ENCODE results near the gene LRRC56. TPM values are rescaled to one million over a fixed set of nuclear protein-coding genes. Genes with fewer than 3 reads are reported as not detected.
A peak's percentile ranks its signal among the peaks of the same experiment; 100 is the strongest.

LRRC56 gene
- total and polyA plus RNA-seq, 2 donors (not counting 1 experiment from before 2014, with no cell fraction given), result 11.8 to 15.8 TPM

DNA sequence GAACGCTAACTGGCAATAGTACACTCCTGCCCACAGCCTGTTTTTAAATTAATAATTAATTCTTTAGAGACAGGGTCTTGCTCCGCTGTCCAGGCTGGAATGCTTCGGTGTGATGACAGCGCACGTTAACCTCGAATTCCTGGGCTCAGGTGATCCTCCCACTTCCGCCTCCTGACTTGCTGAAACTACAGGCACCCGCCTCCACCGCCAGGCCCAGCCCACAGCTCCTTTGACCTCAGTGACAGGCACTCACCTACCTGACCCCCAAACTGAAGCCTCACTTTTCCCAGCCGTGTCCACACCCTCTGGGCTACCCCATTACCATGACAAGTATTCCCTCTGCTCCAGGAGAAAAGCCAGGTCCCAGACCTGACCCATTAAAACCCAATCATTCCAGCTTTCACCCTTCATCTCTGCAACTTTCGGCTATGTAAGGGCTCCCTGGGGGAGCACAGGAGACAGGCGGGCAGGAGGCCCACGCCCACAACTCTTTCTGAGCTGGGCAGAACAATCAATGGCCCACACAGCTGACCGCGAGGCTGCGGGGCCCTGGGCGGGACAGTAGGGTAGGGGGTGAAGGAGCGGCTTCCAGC lies 22.5 kb downstream of the LRRC56 start:
- intact Hi-C loops (cut with micrococcal nuclease), result loop anchor here (1.0 to 5.0 kb wide), 6 partner anchors 8 to 187 kb away; partner anchors contain the start of genes LRRC56, RNH1 and TALDO1
- Histone ChIP-seq H3K4me1 (ENCODE audit: control insufficient read depth in 2 of 2, insufficient read depth in 2 of 2, low read length in 2 of 2) (peaks cover 14 to 29% of the 10 kb centered on the region in 2 donors), H2AFZ (ENCODE audit: insufficient read depth, low read depth, low read length, poor library complexity, severe bottlenecking) (peak overlapping the region; percentile 83), H3K27me3 (replicated peaks in 1 of 4; ENCODE audit: control extremely low read depth in 1 of 4, control insufficient read depth in 3 of 4, insufficient read depth in 4 of 4, low read length in 3 of 4) (peaks cover 0 to 8% (median 2%) of the 10 kb centered on the region in 4 experiments), H3K4me3 (ENCODE audit: control extremely low read depth in 1 of 5, extremely low read depth in 1 of 5, insufficient read depth in 1 of 5, low read depth in 2 of 5, low read length in 4 of 5) (peak overlapping the region in 4 of 5 experiments; percentile 64 to 69 (median 67)), H3K9me3 (ENCODE audit: control extremely low read depth in 1 of 3, control insufficient read depth in 2 of 3, insufficient read depth in 1 of 3, low read length in 2 of 3) (no peaks in the 10 kb centered on the region), H4K20me1 (ENCODE audit: control insufficient read depth, insufficient read depth, low read length, poor library complexity, severe bottlenecking) (peaks cover 31% of the 10 kb centered on the region), H3K36me3 (replicated peaks in 1 of 2; ENCODE audit: control extremely low read depth in 1 of 2, control insufficient read depth in 1 of 2, extremely low read depth in 1 of 2, insufficient read depth in 2 of 2, low read length in 1 of 2) (no peaks in the 10 kb centered on the region), H3K27ac (ENCODE audit: low read length in 2 of 2) (peak overlapping the region; percentile 75 to 89), H3K79me2 (ENCODE audit: control insufficient read depth, insufficient read depth, low read length) (peaks cover 18% of the 10 kb centered on the region), H3K4me2 (replicated peaks; ENCODE audit: low read depth, low read length, poor library complexity, severe bottlenecking) (peak overlapping the region; percentile 87), H3K9ac (ENCODE audit: low read length) (peak overlapping the region; percentile 65)
- H3K27me3 Mint-ChIP-seq, result no peaks in the 10 kb centered on the region
- peak overlapping the region; percentile 83 for H3K27ac Mint-ChIP-seq
- DNase-seq, result no peak
- no peak for ATAC-seq (ENCODE audit: low read depth)
- H3K4me3 Mint-ChIP-seq, result peak overlapping the region; percentile 83
- TF ChIP-seq EZH2 (IDR thresholded peaks at IDR 0.05; ENCODE audit: borderline replicate concordance, insufficient read depth, low read depth, low read length, poor library complexity, severe bottlenecking) (no peak), CTCF (IDR thresholded peaks at IDR 0.05) (no peak)
- POLR2A ChIA-PET, result interaction anchor here (0.6 to 1.2 kb wide), 4 partner anchors 16 to 55 kb away, joined by 3 to 6 read pairs (median 4); partner anchors contain the start of genes LRRC56 and PHRF1
- H3K9me3 Mint-ChIP-seq (ENCODE audit: insufficient read depth), result no peaks in the 10 kb centered on the region
- WGBS (ENCODE audit: insufficient coverage), result 82% methylated on average over 16 of the region's 18 CpGs
- H3K4me1 Mint-ChIP-seq, result peaks cover 17% of the 10 kb centered on the region
- CTCF ChIA-PET, result interaction anchor here (0.9 to 1.4 kb wide), 3 partner anchors 16 to 166 kb away, joined by 3 to 6 read pairs (median 5); no protein-coding TSS in a partner anchor

Data from B cell (primary cell).